Amniotic stem cell (primary cell): ENCODE measurements around the gene ABO.
"Not testable (repeated sequence)": the region's sequence is repeated elsewhere in the genome, so short reads cannot be mapped to it uniquely, and the experiment has no call there.

Experiments used
- DNase-seq: peaks from one replicate; lab custom pipeline; 2025; lab: John Stamatoyannopoulos, UW

The ABO gene

DNA sequence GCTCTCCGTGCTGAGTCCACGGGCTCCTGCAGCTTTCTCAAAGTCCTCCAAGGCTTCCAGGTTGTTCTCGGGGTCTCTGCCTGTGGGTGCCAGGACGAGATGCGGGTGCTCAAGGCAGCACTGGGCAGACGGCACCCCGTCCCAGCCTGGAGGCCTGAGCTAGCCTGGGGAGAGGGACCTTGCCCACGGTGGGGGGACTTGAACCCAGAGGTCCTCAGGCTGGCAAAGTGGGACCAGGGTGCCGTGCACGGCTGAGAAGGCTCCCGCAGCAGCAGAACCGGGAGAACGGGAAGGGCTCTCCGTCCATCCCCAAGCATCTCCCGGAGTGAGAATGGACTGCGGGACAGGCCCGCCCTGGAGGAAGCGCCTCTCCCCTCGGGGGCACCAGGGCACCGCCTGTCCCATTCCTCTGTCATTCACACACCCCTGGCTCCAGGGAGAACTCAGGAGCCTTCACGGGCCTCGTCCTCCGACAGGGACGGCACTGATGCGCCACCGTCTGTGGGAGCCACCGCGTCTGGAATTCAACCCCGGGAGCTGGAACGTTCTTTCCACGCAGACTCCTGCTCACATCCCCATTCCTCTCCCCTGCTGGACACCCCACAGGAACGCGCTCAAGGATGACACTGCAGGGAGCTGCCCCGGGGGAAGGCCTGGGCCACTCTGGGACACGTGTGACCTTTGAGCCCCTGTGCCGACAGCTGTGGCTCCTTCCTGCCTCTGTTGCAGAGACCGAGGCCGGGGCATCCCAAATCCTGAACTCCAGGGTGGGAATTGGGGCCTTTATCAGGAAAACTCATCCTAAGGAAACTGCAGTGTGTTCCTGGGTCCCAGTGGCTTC is 49.6 kb downstream of the ABO start:
- no peak for DNase-seq

DNA sequence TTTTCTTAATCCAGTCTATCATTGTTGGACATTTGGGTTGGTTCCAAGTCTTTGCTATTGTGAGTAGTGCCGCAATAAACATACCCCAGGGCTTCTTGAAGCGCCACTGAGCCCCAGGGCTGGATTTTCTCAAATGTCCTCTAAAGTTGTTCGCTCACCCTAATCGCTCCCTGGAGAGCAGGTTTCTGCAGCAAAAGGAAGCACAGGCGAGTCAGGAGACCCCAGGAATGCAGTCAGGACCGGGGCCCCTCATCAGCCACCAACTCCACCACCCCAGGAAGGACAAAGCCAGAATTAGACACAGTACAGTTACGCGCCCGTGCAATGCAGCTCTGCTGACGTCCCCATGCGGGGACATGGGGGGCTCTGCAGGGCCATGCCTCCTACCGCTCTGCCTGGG is 50.2 kb downstream of the ABO start:
- DNase-seq = no peak

DNA sequence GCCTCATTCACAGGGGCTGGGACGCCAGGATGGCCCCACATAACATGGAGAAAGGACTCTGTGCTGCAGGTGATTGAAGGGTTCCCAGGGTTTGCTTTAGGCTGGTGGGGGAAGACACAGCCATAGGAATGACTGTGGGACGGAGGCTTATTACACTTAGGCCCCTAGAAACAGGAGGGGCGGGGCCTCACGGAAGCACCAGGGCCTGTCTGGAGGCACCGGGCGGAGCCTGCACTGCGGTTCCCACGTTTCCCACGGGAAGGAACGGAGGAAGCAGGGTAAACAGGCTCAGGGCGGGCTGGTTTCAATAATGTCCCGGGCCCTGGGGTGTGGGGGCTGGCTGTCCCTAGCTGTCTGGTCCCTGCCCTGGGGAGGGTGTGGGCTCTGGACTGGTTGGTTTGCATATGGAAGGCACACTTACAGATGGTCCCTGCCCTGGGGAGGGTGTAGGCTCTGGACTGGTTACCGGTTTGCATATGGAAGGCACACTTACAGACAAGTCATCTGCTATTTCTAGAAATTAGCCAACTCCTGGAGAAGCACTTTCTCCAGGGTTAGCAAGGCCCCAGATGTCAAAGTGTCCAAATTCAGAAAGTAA is 51.7 kb downstream of the ABO start:
- not testable (repeated sequence) for DNase-seq

DNA sequence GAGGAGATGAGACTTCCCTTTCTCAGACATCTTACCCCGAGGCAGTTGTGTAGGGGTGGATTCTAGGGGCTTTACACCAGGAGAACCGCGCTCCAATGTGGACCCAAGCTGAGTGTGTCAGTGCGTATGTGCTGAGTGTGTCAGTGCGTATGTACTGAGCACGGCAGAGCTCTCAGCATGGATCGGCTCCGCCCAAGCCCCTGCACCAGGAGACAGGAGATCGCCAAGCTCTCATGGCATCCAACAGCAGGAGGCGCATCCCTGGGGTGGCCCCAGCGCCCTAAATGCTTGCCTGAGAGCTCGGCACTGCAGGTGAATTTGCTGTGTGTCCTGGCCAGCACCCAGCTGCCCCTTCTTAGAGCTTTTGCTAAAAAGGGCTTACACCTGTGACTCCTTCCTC is 53.0 kb downstream of the ABO start:
- DNase-seq = not testable (repeated sequence)

DNA sequence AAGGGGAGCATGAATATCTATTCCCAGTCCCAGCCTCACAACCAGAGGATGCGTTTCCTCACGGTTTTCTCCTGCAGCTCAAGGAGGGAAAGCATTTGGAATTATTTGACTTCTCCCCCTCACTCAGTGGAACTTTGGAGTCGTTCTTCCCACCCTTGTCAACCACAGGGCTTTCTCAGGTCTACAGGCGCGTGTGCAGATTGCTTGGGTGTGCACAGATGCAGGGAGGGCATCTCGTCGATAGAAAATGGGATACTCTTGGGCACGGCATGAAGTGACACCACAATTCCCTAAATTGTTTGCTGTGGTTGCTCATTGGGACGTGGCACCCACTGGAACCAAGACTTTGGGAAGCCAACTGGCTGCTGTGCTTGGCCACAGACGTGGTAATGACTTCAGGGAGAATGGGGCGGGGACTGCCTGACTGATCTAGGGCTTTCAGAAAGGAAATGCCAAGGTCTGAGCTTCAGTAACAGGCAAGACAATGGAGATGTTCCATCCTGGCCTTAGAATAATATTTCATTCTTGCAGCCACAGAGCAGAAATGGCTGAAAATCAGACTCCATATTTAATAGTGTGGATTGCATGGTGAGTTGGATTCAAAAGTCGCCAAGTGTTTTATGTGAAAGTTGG is 53.7 kb downstream of the ABO start:
- no peak for DNase-seq

DNA sequence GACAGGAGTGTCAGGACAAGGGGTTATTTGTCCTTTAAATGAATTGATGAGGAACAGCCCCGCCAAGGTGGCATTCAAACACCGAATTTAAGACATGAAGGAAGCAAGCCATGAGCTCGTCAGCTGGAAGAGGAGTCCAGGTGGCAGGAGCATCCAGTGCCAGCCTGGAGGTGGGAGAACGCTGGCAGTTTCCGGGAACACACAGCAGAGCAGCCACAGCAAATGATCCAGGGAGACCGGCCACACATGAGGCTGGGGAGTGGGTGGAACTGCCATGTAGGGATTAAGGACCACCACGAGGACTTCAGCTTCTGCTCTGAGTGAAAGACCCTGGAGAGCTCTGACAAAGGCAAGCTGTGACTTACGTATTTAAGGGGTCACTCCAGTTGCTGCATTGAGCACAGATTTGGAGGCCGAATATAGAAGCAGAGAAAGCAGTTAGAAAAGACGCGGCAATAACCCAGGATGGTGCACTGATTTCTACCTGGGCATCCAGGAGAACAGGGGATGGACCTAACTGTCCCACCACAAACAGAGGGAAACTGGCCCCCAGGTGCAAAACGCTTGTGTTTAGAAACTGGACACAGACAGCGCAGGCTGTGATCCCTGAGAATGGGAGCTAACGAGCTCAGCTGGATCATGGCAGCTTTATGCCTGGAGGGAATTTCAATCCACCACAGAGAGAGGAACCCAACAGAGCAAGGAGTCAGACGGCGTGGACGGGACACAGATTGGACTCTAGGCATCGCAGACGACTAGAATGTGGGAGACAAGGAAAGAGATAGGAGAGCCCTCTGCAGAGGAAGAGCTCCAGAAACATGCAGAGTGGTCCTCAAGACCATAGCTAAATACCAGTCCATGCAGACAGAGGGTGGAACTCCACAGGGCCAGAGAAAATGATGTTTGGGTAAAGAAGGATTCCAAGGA is 56.7 kb downstream of the ABO start:
- DNase-seq = not testable (repeated sequence)

DNA sequence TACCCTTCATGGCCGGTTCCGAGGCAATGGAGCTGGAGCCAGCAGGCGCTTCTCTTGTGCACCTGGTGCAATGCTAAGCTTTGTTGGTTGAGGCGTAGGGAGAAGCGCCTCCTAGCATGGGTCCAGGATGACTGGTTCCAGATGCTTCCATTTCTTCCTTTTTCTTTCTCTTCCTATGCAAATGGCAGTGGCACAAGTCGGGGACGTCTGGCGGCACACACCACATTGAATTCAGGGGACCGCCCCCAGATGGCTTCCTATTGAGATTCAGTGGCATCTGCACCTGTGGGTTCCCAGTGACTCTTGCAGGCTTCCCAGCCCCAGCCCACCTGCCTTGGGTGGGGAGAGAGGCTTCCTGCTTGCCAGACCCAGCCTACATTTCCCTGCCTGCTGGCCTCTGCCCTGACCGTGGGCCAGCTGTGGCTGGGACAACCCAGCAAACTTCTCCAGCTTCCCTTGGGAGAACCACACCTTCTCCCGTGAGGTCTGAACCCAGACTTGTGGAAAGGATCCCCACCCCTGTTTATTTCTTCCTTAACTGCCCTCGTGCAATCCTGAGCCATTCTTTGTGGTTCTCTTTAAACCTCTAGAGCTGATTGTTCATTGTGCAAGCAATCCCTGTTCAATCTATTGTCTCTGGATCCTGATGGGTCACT is 57.5 kb downstream of the ABO start:
- not testable (repeated sequence) for DNase-seq

DNA sequence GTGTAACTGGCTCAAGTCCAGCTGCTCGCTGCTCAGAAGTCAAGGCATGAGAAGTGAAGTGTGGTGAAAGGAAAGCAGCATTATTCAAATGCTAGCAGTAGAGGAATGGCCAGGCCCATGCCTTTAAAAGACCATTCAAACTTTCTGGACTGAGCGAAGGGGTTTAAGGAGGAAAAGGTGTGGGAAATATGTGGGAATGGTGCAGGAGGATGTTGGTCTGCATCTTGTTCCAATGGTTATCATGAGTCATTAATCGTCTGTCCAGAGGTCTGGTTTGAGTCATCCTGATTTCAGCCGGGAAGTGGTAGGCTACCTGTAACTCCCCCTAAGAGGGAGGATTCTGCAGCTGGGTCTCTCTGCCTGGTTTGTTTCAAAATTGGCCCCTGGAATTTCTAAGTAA is 60.7 kb downstream of the ABO start:
- DNase-seq = not testable (repeated sequence)

DNA sequence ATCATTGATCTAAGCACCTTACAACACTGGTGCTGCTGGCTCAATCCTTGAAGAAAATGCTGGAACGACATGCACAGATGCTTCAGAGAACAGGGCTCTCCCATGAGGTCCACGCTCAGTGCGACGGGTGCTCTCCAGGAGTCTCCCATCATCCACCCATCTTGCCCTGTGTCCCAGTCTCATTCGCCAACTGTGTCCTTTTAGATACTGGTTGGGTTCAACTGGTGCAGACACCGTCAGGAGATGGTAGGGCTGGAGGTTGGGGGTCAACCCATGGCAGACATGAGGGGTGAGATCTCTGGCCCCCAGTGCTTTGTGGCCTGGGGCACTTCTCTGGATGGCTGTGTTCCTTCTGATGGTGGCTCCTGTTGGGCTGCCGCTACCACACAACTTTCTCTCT is 64.4 kb downstream of the ABO start:
- no peak for DNase-seq

DNA sequence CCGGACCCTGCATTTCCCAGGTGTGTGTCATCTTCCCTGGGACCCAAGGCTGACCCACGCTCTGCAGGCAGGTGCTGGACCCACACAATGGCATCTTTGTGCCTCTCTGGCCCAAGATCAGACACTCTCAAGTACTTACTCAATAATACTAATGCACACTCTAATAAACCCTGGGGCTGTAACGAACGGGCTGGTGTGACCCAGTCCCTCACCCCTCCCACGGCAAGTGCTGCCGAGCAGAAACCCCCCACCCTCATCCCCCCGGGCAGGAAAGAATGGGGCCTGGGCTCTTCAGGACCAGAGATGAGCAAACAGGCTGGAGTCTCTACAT is 64.8 kb downstream of the ABO start:
- DNase-seq = no peak

DNA sequence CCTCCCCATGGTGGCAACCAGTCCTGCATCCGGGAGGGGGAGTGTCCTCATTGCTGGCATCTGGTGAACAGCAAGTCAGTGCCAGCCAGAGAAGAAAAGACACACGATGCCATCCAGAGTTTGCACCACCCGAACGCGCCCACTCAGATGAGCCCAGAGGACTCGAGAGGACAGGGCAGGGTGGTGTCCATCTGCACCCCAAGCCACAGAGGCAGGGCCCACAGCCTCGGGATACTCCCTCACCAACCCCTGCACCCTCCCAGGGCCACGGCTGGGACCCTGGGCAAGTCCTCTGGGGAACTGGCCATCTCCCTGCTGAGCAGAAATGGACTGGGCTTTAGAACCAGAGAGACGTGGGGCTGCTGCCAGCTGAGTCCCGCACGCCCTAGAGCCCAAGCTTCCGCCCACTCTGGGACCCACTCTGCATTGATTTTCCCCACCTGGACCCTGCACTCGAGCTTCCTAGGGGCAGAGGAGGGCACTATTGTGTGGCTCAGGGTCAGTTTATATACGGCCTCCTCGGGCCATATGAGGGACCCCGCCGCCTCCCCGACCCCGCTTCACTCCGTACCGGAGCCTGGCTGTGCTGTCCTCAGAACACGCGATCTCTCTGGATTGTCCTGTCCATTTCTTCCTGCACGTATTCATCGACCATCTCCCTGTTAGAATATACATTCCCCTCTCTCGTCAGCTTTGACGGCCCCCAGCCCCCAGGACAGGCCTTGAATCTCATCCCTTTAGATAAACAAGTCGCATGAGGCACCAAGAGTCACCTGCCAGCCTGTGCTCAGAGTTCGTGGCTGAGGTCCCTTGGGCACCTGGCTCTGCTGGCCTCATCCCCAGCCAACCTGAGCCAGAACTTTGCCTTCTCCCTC is 65.4 kb downstream of the ABO start:
- DNase-seq = not testable (repeated sequence)

DNA sequence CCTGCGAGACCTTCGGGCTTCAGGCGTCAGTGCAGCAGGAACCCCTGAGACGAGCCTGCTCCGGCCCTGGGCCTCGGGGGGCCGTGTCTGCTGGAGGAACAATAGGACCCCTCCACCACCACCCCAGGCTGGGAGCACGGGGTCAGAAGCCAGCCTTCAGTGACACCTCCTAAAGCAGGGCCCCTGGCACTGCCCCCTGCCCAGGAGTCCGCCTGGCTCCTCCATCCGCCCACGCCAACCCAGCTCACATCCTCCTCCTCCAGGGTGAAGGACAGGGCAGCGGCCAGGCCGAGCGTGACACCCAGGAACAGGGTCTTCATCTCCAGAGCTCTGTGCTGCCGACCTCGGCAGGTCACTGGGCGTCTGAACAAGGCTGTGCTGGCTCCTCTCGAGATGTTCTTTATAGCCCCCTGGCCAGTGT is 66.1 kb downstream of the ABO start, which contains the start of gene OBP2B:
Gene OBP2B, minus strand, starts transcription at position 371 of the 421 bp plus-strand sequence. Its CDS starts 51 bp downstream, at position 320.
- DNase-seq = not testable (repeated sequence)

DNA sequence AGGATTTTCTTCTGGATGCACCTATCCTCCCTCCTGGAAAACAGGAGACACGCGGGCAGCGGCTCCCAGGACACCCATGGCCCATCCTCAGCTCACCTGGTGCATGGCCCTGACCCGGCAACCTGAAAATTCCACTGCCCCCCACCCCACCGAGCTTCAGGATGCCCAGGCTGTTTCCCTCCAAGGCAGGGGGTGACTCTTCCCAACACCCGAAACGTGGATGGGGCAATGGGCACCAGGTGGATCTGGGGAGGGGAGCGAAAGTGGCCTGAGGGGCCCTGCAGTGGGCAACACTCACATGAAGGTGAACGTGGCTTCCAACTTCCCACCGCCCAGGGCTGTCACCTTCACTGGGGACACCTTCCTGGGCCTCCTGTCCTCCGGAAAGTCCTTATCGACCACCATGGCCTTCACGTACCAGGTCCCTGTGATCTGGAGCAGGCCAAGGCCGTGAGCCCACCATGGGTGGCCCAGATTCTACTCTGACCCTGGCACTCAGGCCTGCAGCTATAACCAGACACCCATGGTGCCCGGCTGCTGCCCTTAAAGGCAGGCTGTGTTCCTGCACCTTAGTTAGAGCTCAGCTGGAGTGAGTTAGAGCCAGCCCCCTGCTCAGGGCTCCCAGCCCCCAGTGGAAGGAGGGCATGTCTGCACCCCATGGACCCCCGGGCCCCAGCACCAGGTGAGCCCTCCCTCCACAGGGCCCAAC is 66.7 kb downstream of the ABO start:
- not testable (repeated sequence) for DNase-seq

DNA sequence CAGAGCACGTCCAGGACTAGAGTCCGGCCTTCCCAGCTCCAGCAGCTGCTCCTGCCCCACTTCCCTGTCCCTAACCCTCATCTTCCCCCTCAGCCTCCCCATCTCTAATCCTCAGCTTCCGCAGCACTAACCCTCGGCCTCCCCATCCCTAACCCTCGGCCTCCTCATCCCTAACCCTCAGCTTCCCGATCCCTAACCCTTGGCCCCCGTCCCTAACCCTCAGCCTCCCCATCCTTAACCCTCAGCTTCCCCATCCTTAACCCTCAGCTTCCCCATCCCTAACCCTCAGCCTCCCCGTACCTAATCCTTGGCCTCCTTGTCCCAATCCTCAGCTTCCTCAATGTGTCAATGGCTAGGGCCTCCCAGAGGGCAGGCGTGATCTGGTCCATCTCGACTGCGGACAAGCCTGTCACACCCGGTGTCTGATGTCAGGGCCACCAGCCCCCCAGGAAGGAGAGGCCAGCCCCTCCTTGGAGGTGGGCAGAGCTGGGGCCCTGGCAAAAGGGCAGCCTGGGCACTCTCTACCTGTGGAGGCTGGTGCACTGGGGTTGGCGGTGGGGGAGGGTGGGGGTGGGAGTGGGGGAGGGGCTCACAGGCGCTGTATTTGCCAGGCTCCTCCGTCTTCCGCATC is 67.3 kb downstream of the ABO start:
- no peak for DNase-seq

DNA sequence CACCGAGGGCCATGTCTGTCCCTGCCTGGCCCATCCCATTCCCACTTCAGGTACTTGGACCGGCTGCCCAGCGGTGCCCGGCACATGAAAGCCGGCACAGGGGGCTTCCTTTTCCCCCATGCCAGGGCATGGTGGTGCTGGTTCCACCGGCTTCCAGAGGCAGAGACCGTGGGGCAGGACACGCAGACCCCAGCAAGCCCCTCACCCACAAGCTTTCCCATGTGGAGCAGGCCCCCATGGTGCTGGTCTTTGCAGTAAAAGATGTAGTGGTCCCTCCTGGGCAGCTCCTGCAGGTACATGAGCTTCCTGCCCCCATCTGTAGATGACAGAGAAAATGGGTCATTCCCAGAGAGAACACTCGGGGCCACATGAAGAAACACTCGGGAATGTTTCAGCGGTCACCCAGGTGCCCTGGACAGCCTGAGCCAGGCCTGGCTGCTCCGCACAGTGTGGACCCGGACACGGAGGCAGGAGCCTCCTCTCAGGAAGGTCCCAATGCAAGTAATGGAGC is 67.9 kb downstream of the ABO start:
- no peak for DNase-seq

DNA sequence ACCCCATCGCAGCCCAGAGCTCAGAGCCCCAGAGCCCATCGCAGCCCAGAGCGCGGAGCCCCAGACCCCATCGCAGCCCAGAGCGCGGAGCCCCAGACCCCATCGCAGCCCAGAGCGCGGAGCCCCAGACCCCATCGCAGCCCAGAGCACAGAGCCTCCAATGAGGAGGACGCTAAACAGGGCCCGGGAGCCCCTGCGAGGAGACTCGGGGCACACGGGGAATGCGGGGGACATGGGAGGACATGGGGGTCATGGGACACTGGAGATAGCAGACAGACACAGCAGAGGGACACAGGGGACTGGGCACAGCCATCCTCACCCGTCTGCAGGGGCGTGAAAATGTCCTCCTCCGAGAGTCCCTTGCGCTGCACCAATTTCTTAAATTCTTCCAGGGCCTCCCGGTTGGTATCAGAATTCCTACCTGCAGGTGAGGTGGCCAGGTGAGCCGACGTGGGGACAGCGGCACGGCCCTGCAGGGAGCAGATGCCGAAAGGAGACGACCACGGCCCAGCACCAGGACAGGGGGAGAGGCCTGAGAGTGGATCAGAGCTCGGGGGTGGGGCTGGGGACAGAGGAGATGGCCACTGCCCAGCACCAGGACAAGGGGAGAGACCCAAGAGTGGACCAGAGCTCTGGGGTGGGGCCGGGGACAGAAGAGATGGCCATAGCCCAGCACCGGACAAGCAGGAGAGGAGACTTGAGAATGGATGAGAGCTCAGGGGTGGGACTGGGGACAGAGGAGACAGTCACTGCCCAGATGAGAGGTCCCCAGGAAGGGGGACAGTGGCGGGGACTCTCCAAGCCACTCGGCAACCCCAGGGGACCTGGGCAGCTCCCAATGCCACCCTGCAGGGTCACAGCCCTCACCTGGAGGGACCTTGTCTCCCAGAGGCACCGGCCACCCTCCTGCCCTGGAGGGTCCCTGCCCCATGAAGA is 68.7 kb downstream of the ABO start:
- no peak for DNase-seq

DNA sequence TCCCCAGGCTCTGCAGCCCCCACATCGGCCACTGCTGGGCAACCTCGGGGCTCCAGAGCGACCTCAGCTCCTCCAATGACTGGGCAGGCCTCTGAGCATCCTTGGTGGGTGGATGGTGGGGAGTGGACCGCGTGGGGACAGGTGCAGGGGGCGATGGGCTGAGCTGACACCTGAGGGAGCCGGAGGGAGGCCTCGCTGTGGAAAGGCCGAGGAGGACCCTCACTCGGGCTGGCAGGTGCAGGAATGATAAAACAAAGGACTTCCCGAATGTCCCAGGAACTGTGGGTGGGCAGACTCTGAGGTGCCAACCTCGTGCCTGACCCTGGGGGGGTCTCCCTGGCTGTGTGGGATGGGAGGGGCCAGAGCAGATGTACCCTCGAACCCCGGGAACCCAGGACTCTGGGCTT is 69.5 kb downstream of the ABO start:
- DNase-seq = not testable (repeated sequence)
